C4-2B (cell line): ENCODE measurements around the gene DSCAM.

Experiments used
- CTCF ChIP-seq: fragments of 450-650 bp; conservative IDR thresholded peaks from 2 replicates; pipeline ENCODE4 v1.5.1; 2017; ENCODE audit warnings: mild to moderate bottlenecking
- ZFX ChIP-seq: fragments of 450-650 bp; IDR thresholded peaks from 2 replicates; pipeline ENCODE4 v1.6.1; 2017

GRCh38 chr21:40531431-40532110 lies 315.4 kb downstream of the DSCAM start:
- no peak for TF ChIP-seq CTCF
- TF ChIP-seq ZFX = no peak
